GM19025 (cell line): Measurements from ENCODE around the gene GAK.

Experiments
- ATAC-seq: cut with Tn5 transposase; IDR thresholded peaks from one replicate; pipeline ENCODE4 v1.9.1; 2021; ENCODE audit warnings: mild to moderate bottlenecking, low read depth, moderate library complexity; ENCODE audit not compliant: unreplicated experiment

GAK gene

DNA sequence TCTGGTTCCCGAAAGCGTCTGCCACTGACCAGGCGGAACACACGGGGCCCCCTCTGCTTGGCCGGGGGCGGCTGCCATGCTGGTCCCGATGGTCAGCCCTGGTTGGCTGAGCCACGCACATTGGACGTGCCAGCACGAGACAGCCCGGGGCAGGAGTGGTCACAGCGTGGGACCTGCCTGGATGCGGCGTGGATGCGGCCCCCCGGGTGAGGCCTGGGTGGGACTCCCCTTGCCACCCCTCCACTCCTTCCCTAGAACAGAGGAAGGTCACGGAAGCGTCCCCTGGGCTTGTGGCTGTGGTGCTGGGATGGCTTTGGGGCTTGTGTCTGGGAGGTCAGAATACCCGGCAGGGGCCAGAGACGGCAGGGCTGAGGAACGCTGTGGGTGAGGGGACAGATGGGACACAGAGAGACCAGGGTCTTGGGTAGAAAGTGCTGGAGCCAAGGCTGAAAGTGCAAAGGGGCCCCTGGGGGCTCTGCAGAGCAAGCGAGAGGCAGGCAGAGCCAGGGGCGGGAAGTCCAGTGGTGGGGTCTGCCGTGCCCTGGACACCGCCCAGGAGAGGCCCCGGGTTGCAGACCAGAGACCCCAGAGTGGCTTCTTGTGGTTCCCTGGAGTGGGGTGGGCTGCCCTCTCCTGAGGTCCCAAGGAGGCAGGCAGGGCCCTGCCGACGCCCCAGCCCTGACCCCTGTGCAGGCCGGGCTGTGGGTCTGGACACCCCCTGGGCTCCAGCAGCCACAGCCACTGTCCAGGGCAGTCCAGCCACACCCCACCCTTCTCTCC is 97.6 kb downstream of the GAK start:
- no peak for ATAC-seq

DNA sequence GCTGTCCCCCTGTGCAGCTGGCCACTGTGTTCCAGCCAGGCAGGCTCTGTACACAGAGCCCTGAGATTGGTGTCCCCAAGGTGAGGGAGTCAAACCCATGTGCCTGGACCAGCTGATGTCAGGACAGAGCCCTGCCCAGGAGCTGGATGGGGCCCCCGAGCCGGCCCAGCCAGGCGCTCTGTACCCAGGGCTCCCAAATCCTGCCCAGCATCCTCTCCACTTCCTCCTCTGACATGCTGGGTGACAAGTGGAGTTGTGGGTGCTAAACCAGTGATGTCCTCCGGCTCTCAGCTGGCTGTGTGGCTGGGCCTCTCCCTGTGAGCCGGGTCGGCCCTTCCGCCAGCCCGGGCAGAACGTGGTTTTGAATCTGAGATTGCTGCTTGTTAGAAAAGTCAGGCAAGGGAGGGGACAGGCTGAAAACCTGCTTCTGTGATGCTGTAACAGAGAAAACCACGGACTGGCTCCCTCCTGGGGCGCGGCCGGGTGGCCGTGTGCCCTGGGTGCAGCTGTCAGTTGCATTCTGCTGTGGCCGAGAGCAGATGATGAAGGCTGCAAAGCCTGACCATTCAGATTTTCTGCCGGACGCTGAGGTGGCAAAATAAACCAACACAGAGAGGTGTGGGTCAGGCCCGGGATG is 98.3 kb downstream of the GAK start:
- ATAC-seq = no peak

DNA sequence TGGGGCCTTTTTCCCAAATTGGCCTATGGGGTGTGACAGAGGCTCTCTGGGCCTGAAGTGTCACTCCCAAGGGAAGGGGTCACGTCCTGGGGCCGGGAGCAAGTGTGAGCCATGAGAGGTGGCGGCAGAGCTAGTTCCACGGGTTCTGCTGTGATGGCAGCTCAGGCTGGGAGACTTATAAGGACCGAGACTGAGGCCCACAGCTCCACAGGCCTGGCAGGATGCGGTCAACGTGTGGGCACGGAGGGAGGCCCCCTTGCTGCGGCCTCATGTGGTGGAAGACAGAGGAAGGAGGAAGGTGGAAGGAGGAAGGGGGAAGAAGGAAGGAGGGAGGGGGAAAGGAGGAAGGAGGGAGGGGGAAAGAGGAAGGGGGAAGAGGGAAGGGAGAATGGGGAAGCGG is 99.0 kb downstream of the GAK start:
- ATAC-seq = no peak

DNA sequence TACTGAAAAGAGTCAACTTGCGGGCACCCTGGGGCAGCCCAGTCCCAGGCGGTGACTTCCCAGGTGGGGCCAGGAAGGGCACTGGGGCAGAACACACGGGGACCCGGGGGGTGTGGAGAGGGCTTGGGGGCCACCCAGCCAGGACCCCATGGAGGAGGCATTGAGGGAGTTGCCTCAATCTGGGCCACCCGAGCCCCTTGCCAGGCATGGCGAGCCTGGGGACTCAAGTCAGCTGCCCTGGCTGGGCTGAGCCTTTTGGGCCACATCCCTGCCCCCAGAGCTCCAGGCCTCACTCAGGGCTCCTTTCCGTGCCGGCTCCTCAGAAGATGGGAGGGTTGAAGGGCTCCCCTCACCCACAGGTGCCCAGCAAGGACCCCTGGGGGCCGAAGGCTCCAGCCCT is 99.6 kb downstream of the GAK start:
- ATAC-seq = no peak

DNA sequence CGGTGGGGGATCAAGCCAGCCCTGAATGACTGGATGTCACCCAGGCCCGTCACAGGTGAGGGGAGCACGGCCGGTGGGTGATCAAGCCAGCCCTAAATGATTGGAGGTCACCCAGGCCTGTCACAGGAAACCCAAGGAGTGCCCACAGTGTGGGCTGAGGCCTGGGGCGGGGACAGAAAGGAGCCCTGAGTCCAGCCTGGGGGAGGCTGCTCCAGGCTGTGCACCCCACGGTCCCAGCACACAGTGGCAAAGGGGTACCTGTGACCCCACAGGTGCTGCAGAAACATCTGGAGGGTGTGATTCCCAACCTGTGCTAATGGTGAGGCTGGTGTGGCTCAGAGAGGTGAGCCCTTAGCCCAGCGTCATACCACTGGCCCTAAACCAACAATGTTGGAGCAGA is 100.0 kb downstream of the GAK start:
- ATAC-seq = no peak

GRCh38 chr4:831483-831805 is 100.7 kb downstream of the GAK start:
- ATAC-seq = no peak

GRCh38 chr4:830601-831482 is 101.3 kb downstream of the GAK start:
- no peak for ATAC-seq

- no peak for ATAC-seq
These were observed 102.1 kb downstream of the GAK start for GRCh38 chr4:829761-830600.

GRCh38 chr4:829291-829690 is 102.8 kb downstream of the GAK start:
- no peak for ATAC-seq

GRCh38 chr4:828641-829271 is 103.4 kb downstream of the GAK start:
- no peak for ATAC-seq

DNA sequence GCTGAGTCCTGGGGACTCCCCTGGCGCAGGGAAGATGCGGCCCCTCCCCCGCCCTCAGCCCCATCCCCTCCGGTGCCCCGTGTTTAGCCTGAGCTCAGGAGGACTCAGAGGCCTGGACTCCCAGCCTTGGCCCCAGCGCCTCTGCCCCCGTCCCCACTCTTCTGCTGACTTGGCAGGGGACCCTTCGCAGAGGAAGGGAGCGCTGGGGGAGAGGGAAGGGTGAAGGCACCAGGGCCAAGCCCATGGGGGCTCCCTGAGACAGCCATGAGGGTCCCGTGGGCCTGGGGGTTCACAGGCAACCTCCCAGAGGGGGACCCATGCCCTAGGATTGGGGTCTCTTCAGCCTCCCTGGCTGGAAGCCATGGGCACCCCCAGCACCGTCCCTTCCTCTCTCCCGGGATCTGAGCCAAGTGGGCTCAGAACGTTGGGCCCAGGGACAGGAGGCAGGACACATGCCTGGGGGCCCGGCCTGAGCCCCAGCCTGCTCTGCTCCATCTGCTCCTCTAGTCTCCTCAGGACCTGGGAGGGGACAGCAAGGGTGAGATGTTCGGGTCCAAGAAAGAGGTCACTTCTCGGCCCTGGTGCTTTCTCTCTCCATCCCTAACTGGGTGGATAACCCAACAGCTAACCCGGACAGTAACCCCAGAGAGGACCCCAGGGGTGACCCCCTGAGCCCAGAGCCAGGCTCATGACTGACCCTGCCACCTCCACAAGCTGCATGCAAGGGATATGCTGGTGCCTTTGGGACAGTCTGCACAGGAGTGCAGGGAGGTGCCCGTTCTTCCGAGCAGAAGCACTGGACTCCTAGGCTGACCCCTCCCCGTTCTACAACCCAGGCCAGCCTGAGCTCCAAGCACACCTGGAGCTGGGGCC is 104.7 kb downstream of the GAK start:
- ATAC-seq = no peak

GRCh38 chr4:826508-827208 is 105.5 kb downstream of the GAK start:
- no peak for ATAC-seq

DNA sequence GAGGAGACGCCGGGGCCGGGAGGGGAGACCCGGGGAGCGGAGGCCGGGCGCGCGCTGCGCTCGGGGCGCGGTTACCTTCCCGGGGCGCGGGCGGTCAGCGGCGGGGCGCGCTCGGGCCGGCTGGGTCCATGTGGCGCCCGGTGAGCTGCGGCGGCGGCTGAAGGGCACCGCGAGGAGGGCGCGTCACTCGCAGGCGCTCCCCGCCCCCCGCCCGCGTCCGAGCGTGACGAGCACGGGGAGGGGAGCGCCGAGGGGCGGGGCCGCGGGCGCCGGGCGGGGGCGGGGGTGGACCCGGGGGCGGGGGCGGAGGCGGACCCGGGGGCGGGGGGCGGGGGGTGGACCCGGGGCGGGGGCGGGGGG is 106.2 kb downstream of the GAK start, which contains the start of gene CPLX1:
Gene CPLX1, minus strand, starts transcription at position 159 of the 360 bp plus-strand sequence. CDS start 1,607 bp downstream, outside the sequence.
- no peak for ATAC-seq

- ATAC-seq = no peak
These were observed 106.8 kb downstream of the GAK start for GRCh38 chr4:825063-825970.

GRCh38 chr4:824461-825062 is 107.6 kb downstream of the GAK start:
- ATAC-seq = no peak

- ATAC-seq = no peak
These were observed 108.2 kb downstream of the GAK start for GRCh38 chr4:823761-824460.
